Mesenchymal stem cell (in vitro differentiated cells and primary cell): ENCODE results near the gene MAP2K5.

Source experiments
- DNase-seq: peaks from one replicate; pipeline ENCODE4 v3.0.0-alpha.2; 2013
- H2AFZ ChIP-seq: one replicate; pipeline ENCODE4 v1.6.1; 2013; ENCODE audit warnings: low read depth, mild to moderate bottlenecking, control low read depth, inconsistent platforms, low read length, moderate library complexity
- H2AK5ac ChIP-seq: 2 replicates; pipeline ENCODE4 v1.6.1; 2013; ENCODE audit warnings: low read length, moderate library complexity, mild to moderate bottlenecking, inconsistent platforms; ENCODE audit not compliant: severe bottlenecking
- H2BK120ac ChIP-seq: one replicate; pipeline ENCODE4 v1.6.1; 2013; ENCODE audit warnings: low read depth, mild to moderate bottlenecking, inconsistent platforms, low read length, moderate library complexity
- H2BK12ac ChIP-seq, 2 experiments: one replicate each; pipeline ENCODE4 v1.6.1; 2013; ENCODE audit warnings: inconsistent platforms in 2 of 2, low read length in 2 of 2, mild to moderate bottlenecking in 2 of 2, moderate library complexity in 2 of 2, control low read depth in 1 of 2
- H2BK15ac ChIP-seq: one replicate; pipeline ENCODE4 v1.6.1; 2013; ENCODE audit warnings: mild to moderate bottlenecking, low read depth, inconsistent platforms; ENCODE audit not compliant: poor library complexity, severe bottlenecking
- H2BK5ac ChIP-seq: 2 replicates; pipeline ENCODE4 v1.6.1; 2013; ENCODE audit warnings: low read depth, mild to moderate bottlenecking, low read length, control low read depth, inconsistent platforms; ENCODE audit not compliant: poor library complexity, severe bottlenecking
- H3K14ac ChIP-seq, 2 experiments: one replicate each; pipeline ENCODE4 v1.6.1; 2013; ENCODE audit warnings: inconsistent platforms in 2 of 2, low read length in 2 of 2, control low read depth in 1 of 2, mild to moderate bottlenecking in 1 of 2, moderate library complexity in 1 of 2
- H3K18ac ChIP-seq, 2 experiments: one replicate each; pipeline ENCODE4 v1.6.1; 2013; ENCODE audit warnings: inconsistent platforms in 2 of 2, low read length in 2 of 2, control low read depth in 1 of 2, low read depth in 1 of 2, mild to moderate bottlenecking in 1 of 2
- H3K23ac ChIP-seq, 2 experiments: one replicate each; pipeline ENCODE4 v1.6.1; 2013; ENCODE audit warnings: inconsistent platforms in 2 of 2, low read length in 2 of 2, mild to moderate bottlenecking in 2 of 2, moderate library complexity in 2 of 2, control low read depth in 1 of 2
- H3K27ac ChIP-seq: 2 replicates; pipeline ENCODE4 v1.5.1; 2013; ENCODE audit warnings: mild to moderate bottlenecking, moderate library complexity, low read length, control low read depth, inconsistent platforms; ENCODE audit not compliant: poor library complexity, severe bottlenecking
- H3K27me3 ChIP-seq, 2 experiments: 2 replicates each; pipeline versions ENCODE4 v1.6.1 to v1.7.0; 2013; ENCODE audit warnings: low read length in 2 of 2, mild to moderate bottlenecking in 2 of 2, moderate library complexity in 2 of 2, control low read depth in 1 of 2, inconsistent platforms in 1 of 2; ENCODE audit not compliant: control insufficient read depth in 1 of 2, insufficient read depth in 1 of 2
- H3K36me3 ChIP-seq, 2 experiments: 2 replicates each; pipeline versions ENCODE4 v1.6.1 to v1.7.0; 2013; ENCODE audit warnings: low read length in 2 of 2, control low read depth in 1 of 2, inconsistent platforms in 1 of 2, low read depth in 1 of 2, mild to moderate bottlenecking in 1 of 2; ENCODE audit not compliant: insufficient read depth in 2 of 2, control insufficient read depth in 1 of 2
- H3K4ac ChIP-seq, 2 experiments: one replicate each; pipeline ENCODE4 v1.6.1; 2013; ENCODE audit warnings: inconsistent platforms in 2 of 2, low read length in 2 of 2, mild to moderate bottlenecking in 2 of 2, moderate library complexity in 2 of 2, control low read depth in 1 of 2, low read depth in 1 of 2
- H3K4me1 ChIP-seq: 2 replicates; pipeline ENCODE4 v1.6.1; 2013; ENCODE audit warnings: low read depth, low read length, control low read depth; ENCODE audit not compliant: control insufficient read depth, insufficient read depth
- H3K4me2 ChIP-seq: 2 replicates; pipeline ENCODE4 v1.6.1; 2013; ENCODE audit warnings: low read length, mild to moderate bottlenecking, inconsistent platforms; ENCODE audit not compliant: poor library complexity, severe bottlenecking
- H3K4me3 ChIP-seq, 2 experiments: 2 replicates each; pipeline versions ENCODE4 v1.5.1 to v1.7.0; 2013; ENCODE audit warnings: low read length in 2 of 2, mild to moderate bottlenecking in 2 of 2, control low read depth in 1 of 2, low read depth in 1 of 2; ENCODE audit not compliant: insufficient read depth in 1 of 2
- H3K79me1 ChIP-seq: replicated peaks from 2 replicates; pipeline ENCODE4 v1.6.1; 2013; ENCODE audit warnings: mild to moderate bottlenecking, control low read depth, low read length, inconsistent platforms; ENCODE audit not compliant: poor library complexity, severe bottlenecking
- H3K9ac ChIP-seq: 2 replicates; pipeline ENCODE4 v1.7.0; 2013; ENCODE audit warnings: mild to moderate bottlenecking, low read length, moderate library complexity
- H3K9me3 ChIP-seq: 2 replicates; pipeline ENCODE4 v1.7.0; 2013; ENCODE audit warnings: mild to moderate bottlenecking, low read length; ENCODE audit not compliant: control insufficient read depth
- H4K8ac ChIP-seq: one replicate; pipeline ENCODE4 v1.6.1; 2013; ENCODE audit warnings: inconsistent platforms, mild to moderate bottlenecking, low read length, moderate library complexity
- H4K91ac ChIP-seq: one replicate; pipeline ENCODE4 v1.6.1; 2013; ENCODE audit warnings: mild to moderate bottlenecking, low read length, inconsistent platforms
- WGBS: methylation state at CpG from one replicate; pipeline ENCODE4 v1.1.7; 2013; ENCODE audit warnings: mixed read lengths; 5-methylcytosine and 5-hydroxymethylcytosine counted together

The MAP2K5 gene

DNA sequence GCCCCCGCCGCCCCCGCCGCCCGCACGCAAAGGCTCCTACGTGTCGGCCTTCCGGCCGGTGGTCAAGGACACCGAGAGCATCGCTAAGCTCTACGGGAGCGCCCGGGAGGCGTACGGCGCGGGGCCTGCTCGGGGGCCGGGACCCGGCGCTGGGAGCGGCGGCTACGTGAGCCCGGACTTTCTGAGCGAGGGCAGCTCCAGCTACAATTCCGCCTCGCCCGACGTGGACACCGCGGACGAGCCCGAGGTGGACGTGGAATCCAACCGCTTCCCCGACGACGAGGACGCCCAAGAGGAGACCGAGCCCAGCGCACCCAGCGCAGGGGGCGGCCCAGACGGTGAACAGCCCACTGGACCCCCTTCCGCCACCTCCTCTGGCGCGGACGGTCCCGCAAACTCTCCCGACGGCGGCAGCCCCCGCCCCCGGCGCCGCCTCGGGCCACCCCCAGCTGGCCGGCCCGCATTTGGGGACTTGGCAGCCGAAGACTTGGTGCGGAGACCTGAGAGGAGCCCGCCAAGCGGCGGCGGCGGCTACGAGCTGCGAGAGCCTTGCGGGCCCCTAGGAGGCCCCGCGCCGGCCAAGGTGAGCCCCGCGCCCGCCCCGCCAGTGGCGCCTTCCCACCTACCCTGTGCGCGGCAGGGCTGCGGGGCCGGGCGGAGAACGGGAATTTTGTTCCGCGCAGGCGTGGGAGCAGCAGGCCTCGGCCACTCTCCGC is 285.2 kb downstream of the MAP2K5 start:
- Histone ChIP-seq H2BK5ac (no peak overlapping the region), H3K36me3 (no peaks in the 10 kb centered on the region), H3K27me3 (peaks cover 85 to 86% of the 10 kb centered on the region in 2 experiments), H2BK12ac (no peak overlapping the region), H4K91ac (no peak overlapping the region), H4K8ac (no peak overlapping the region), H3K14ac (no peak overlapping the region), H2AFZ (no peak overlapping the region), H3K27ac (no peak overlapping the region), H3K9ac (no peak overlapping the region), H2AK5ac (no peak overlapping the region), H2BK15ac (peak overlapping the region; percentile 63), H3K4me3 (no peak overlapping the region), H3K18ac (no peak overlapping the region), H2BK120ac (no peak overlapping the region), H3K4me1 (peaks cover 26% of the 10 kb centered on the region), H3K4ac (no peak overlapping the region), H3K9me3 (no peaks in the 10 kb centered on the region), H3K4me2 (no peak overlapping the region), H3K23ac (peak overlapping the region in 1 of 2 experiments; percentile 73), H3K79me1 (no peaks in the 10 kb centered on the region)
- WGBS = 6% methylated on average over 75 of the region's 91 CpGs
- DNase-seq = no peak

DNA sequence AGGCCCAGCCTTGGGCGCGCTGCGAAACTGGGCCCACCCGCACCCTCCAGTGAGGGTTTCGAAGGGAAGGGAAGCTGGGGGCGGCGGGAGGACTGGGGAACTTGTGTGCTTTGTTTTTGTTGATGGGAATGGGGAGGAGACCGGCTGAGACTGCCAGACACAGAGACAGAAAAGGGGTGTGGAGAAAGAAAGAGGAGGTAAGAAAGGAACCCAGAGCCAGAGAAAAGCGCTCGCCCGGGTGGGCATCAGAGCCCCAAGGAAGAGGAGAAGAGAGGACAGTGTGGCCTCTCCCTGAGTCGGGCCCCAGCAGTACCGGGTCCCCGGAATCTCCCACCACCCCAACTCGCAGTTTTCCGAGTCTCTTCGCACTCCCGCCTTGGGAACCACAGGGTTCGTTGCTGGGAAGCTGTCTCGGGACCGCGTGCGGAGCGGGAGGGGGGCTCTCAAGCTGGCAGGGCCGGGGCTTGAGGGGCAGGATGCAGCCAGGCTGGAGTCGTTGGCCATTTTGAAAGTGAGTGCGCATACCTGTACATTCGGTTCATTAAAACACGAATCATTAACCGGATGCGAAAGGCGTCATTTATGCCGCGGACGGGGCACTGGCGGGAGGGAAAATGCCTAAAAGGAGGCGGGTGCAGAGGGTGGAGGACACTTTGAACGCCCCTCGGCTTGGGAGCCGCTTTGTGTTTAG is 285.9 kb downstream of the MAP2K5 start:
- Histone ChIP-seq H3K4ac (no peak overlapping the region), H2BK120ac (no peak overlapping the region), H3K36me3 (no peaks in the 10 kb centered on the region), H3K14ac (no peak overlapping the region), H3K9ac (no peak overlapping the region), H2BK15ac (no peak overlapping the region), H3K18ac (no peak overlapping the region), H2BK12ac (no peak overlapping the region), H2AFZ (no peak overlapping the region), H3K9me3 (no peaks in the 10 kb centered on the region), H2AK5ac (no peak overlapping the region), H3K27ac (no peak overlapping the region), H2BK5ac (no peak overlapping the region), H3K4me3 (no peak overlapping the region), H3K79me1 (no peaks in the 10 kb centered on the region), H3K4me1 (peaks cover 23% of the 10 kb centered on the region), H3K4me2 (no peak overlapping the region), H3K23ac (no peak overlapping the region), H4K8ac (no peak overlapping the region), H4K91ac (no peak overlapping the region), H3K27me3 (peaks cover 88 to 90% of the 10 kb centered on the region in 2 experiments)
- WGBS = 6% methylated on average over 37 of the region's 40 CpGs
- no peak for DNase-seq

DNA sequence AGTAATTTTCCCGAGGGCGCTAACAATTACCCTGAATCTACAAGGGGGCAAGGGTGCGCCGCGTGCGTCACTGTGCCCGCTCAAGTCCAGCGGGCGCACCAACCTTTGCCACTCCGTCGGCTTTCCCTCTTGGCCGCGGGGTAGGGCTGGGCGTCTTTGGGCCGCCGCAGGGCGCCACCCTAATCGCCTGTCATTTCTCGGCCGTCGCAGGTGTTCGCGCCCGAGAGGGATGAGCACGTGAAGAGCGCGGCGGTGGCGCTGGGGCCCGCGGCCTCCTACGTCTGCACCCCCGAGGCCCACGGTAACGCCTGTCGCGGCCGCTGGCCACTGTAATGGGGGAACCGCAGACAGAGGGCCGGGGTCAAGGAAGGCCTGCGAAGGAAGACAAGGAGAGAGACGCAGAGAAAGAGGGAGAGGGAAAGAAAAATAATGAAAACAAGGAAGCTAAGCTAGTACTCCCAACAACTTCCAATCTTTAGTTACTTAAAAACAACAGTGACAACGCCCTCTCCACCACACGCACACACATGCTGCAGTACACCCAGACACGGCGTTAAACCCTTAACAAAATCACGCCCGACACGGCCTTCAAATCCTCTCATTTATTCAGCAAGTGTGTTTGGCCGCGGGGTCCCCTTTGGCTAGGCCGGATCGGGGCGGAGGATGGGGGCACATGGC is 286.6 kb downstream of the MAP2K5 start:
- H4K8ac ChIP-seq = no peak overlapping the region
- no peak overlapping the region for H3K4me3 ChIP-seq
- no peak overlapping the region for H4K91ac ChIP-seq
- H2BK120ac ChIP-seq = no peak overlapping the region
- H3K79me1 ChIP-seq = no peaks in the 10 kb centered on the region
- H3K27ac ChIP-seq = no peak overlapping the region
- no peak overlapping the region for H3K9ac ChIP-seq
- no peak overlapping the region for H2AFZ ChIP-seq
- H2BK15ac ChIP-seq = no peak overlapping the region
- no peak for DNase-seq
- H2AK5ac ChIP-seq = no peak overlapping the region
- peaks cover 89 to 90% of the 10 kb centered on the region in 2 experiments for H3K27me3 ChIP-seq
- no peaks in the 10 kb centered on the region for H3K9me3 ChIP-seq
- no peak overlapping the region for H3K18ac ChIP-seq
- H3K4ac ChIP-seq = no peak overlapping the region
- peaks cover 26% of the 10 kb centered on the region for H3K4me1 ChIP-seq
- H3K4me2 ChIP-seq = no peak overlapping the region
- WGBS = 10% methylated on average over 51 of the region's 54 CpGs
- no peak overlapping the region for H2BK12ac ChIP-seq
- no peak overlapping the region for H2BK5ac ChIP-seq
- no peak overlapping the region for H3K14ac ChIP-seq
- peak overlapping the region in 1 of 2 experiments; percentile 27 for H3K23ac ChIP-seq
- H3K36me3 ChIP-seq = no peaks in the 10 kb centered on the region
